HG02885 (cell line): Measurements from ENCODE around the gene TPP1.

Source experiments
- ATAC-seq: cut with Tn5 transposase; IDR thresholded peaks from one replicate; pipeline ENCODE4 v1.9.1; 2021; ENCODE audit warnings: mild to moderate bottlenecking; ENCODE audit not compliant: unreplicated experiment, poor library complexity

The TPP1 gene

DNA sequence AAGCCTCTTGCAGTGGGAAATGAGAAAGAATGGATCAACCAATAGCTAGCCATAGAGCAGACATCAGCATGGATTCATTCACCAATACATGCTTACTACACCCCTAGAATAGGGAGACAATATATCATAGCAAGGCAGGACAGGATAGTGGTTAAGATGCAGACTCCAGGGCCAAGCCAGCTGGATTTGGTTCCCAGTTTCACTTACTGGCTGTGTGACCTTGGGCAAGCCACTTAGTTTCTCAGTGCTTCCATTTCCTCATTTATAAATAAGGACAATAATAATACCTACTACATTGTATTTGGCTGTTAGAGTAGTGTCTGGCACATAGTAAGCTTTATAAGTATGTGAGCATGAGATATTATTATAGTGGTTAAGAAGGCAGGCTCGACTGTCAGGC lies 29.3 kb upstream of the TPP1 start:
- no peak for ATAC-seq

GRCh38 chr11:6647836-6648235 lies 28.6 kb upstream of the TPP1 start:
- no peak for ATAC-seq

- ATAC-seq, result peak; percentile 94
These were observed 27.9 kb upstream of the TPP1 start for GRCh38 chr11:6646918-6647679.

GRCh38 chr11:6646576-6646917 lies 27.3 kb upstream of the TPP1 start:
- ATAC-seq, result no peak

GRCh38 chr11:6646071-6646470 lies 26.8 kb upstream of the TPP1 start:
- ATAC-seq, result peak; percentile 55

- no peak for ATAC-seq
These were observed 23.7 kb upstream of the TPP1 start for GRCh38 chr11:6642957-6643356.

GRCh38 chr11:6640985-6641701 lies 21.9 kb upstream of the TPP1 start:
- ATAC-seq, result no peak

DNA sequence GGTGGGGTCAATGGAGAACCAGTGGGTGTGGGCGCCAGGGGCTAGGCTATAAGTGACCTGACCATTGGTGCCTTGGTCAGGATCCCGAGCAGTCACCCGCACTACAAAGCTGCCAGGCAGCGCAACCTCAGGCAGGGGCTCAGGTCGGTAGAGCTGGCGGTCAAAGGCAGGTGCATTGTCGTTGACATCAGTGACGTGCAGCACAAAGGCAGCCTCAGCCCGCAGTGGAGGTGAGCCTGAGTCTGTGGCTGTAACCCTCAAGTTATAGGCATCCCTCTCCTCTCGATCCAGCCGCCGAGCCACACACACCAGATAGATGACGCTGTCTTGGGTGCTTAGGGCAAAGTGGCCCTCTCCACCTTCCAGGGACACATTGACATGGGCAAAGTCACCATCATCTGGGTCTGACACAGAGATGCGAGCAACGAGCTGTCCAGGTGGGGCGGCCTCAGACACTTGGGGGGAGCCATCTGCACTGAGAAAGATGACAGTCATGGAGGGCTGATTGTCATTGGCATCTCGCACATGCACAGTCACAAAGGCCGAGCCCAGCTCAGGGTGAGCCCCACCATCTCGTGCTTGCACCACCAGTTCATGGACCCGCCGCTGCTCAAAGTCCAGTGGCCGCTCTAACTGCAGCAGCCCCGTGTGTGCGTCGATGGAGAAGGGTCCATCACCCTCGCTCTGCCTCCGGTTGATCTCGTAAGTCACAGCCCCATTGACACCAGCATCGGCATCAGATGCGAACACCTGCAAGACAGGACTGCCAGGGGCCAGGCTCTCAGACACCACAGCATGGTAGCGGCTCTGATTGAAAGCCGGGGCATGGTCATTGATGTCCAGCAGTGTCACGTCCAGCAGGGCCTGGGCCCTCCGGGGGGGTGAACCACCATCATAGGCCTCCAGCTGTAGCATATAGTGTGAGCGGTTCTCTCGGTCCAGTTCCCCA lies 21.1 kb upstream of the TPP1 start:
- ATAC-seq, result no peak

DNA sequence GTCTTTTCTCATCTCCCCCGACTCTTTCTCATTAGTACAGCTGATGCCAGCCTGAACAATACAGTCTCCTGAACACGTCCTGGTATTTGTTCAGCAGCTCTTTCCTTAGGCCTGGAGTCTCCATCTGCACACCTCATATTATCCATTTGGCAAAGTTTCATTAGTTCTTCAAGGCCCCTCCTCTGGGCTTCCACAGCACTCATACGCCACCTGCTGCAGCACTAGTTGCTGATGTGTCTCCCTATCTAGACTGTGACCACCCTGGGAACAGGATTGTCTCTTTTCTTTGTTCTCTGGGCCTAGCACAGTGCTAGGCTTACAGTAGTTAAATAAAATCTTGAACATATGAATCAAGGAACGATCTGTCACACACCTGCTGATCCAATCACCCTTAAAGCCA lies 19.2 kb upstream of the TPP1 start:
- no peak for ATAC-seq

DNA sequence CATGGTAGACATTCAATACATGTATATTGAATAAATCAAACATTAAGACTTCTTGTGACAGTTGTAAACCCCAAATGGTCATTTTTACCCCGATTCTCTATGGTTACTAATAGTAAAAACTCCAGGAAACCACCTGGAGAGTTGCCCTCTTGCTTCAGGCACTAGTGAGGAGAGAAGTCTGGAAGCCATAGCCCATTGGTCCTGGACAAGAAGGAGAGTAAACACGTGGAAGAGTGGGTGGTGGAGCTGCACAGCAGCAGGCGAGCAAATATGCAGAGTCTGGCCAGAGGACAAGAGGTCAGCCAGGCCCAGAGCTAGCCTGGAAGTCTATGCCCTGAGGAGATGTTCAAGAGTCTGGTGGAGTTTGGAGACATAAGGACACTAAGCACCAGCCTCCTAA lies 18.6 kb upstream of the TPP1 start:
- ATAC-seq, result no peak

GRCh38 chr11:6636480-6636879 lies 17.3 kb upstream of the TPP1 start:
- ATAC-seq, result no peak

DNA sequence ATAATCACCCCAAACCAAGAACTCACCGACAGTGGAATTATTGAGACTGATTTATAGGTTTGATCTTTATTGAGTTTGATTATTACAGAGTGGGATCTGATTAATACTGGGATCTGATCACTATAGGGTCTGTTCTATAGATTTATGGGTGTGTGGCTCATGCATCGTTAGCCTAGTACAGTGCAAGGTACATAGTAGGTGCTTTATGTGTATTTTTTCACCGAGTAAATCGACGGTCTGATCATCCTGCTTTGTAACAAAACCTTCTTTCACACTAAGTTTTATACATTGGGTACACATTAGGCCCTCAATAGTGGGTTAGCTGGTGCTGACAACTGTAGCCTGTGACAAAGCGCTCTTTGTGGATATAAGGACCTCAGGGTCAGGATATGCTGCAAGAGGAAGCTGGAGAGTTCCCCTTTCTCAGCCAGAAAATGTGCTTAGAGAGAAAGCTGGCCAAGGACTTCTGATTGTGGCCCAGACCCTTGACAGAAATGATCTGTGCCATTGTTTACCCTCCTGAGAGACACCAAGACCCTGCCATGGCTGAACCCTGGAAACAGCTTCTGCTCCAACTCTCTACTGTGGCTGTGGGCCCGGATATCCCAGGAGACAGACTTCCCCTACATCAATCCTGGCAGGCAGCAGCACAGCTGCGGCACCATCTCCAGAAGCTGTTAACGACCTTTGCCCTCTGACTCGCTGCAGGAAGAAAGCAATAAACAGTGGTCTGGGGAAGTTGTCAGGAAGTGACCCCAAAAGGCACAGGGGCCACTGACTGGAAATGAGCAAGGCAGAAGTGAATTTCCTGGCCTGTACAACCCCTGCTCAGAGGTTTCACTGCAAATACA lies 16.1 kb upstream of the TPP1 start:
- no peak for ATAC-seq

- ATAC-seq, result no peak
These were observed 15.3 kb upstream of the TPP1 start for GRCh38 chr11:6634534-6634933.

GRCh38 chr11:6633422-6634408 lies 14.5 kb upstream of the TPP1 start:
- ATAC-seq, result no peak

DNA sequence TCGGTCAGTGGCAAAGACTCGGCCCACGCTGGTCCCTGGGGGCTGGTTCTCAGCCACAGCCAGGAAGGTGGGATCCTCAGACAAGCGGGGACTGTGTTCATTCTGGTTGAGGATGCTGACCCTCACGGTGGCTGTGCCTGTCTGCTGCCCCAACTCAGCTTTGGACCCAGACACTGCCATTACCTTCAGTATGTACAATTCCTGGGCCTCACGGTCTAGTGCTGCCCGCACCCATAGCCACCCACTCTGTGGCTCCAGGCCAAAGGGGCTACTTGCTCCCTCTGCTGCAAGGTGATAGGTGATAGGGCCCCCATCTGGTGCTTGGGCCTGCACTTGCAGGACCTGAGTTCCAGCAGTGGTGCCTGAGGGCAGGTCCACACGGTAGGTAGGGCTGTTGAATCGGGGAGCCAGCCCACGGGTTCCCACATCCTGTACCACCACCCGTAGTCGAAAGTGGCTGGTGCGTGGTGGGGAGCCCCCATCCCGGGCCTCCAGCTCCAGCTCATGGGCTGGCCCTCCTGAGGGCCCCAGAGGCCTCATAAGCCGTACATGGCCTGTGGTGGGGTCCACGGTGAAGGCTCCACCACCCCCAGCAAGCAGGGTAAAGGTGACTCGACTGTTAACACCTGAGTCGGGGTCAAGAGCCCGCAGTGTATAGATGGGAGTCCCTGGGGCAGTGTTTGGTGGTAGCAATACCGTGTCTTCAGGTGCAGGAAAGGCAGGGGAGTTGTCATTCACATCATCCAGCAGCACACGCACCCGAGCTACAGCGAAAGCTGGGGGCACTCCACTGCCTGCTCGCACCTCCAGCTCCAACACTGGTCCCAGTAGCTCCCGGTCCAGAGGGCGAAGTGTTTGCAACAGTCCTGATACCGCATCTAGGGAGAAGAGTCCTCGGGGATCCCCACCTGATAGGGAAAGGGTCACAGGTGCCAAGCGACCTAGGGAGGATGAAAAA lies 13.2 kb upstream of the TPP1 start:
- ATAC-seq, result no peak

GRCh38 chr11:6631361-6631890 lies 12.2 kb upstream of the TPP1 start:
- no peak for ATAC-seq

DNA sequence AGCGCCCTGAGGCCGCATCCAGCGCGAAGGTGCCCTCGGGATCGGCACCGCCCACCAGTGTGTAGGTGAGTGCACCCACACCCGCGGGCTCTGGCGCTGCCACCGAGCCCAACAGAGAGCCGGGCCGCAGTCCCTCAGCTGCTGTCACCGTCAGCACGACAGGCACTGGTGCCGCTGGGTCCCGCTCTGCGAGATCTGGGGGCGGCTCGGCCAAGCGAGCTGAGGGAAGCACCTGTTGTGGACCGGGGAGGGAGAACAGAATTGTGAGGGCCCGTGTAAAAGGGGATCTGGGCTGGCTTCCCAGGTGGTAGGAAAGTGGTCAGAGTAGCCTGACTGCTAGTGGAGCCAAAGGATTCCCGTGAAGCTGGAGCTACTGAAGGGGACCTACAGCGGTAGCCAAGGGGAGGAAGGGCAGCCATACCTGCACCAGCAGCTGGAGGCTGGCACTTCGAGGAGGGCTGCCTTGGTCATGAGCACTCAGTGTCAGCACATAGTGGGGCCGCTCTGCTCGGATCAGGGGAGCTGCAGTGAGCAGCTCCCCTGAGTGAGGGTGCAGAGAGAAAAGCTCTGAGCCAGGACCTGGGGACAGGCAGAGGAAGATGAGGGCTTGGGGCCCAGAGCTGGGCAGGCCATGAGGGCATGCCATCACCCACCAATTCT lies 11.5 kb upstream of the TPP1 start:
- ATAC-seq, result no peak
